H9 (cell line): Measurements from ENCODE around the gene CPO. TPM values are rescaled to one million over a fixed set of nuclear protein-coding genes. Genes with fewer than 3 reads are reported as not detected.

ENCODE experiments used
- DNase-seq: peaks from one replicate; pipeline ENCODE4 v3.0.0-alpha.2; 2017
- H2AFZ ChIP-seq: one replicate; pipeline ENCODE4 v1.6.1; 2013; ENCODE audit warnings: mild to moderate bottlenecking, low read length, control low read depth, moderate library complexity
- H2AK5ac ChIP-seq: 2 replicates; pipeline ENCODE4 v1.6.1; 2013; ENCODE audit warnings: low read length, control low read depth, mixed read lengths; ENCODE audit not compliant: insufficient read length
- H2BK120ac ChIP-seq: one replicate; pipeline ENCODE4 v1.6.1; 2013; ENCODE audit warnings: low read depth, mild to moderate bottlenecking, low read length, control low read depth, inconsistent platforms; ENCODE audit not compliant: poor library complexity, severe bottlenecking
- H2BK12ac ChIP-seq: 2 replicates; pipeline ENCODE4 v1.6.1; 2013; ENCODE audit warnings: low read length, control low read depth, mixed read lengths, low read depth; ENCODE audit not compliant: insufficient read length
- H2BK15ac ChIP-seq: 2 replicates; pipeline ENCODE4 v1.6.1; 2013; ENCODE audit warnings: low read depth, low read length, control low read depth
- H2BK20ac ChIP-seq: one replicate; pipeline ENCODE4 v1.6.1; 2013; ENCODE audit warnings: low read depth, mild to moderate bottlenecking, low read length, control low read depth, inconsistent platforms; ENCODE audit not compliant: poor library complexity, severe bottlenecking
- H2BK5ac ChIP-seq: 2 replicates; pipeline ENCODE4 v1.6.1; 2013; ENCODE audit warnings: low read length, control low read depth, mixed read lengths; ENCODE audit not compliant: insufficient read length
- H3K14ac ChIP-seq: 2 replicates; pipeline ENCODE4 v1.6.1; 2013; ENCODE audit warnings: low read length, control low read depth; ENCODE audit not compliant: insufficient read depth
- H3K18ac ChIP-seq: 2 replicates; pipeline ENCODE4 v1.6.1; 2013; ENCODE audit warnings: low read depth, mild to moderate bottlenecking, mixed read lengths, low read length, control low read depth; ENCODE audit not compliant: insufficient read length
- H3K23ac ChIP-seq: 2 replicates; pipeline ENCODE4 v1.6.1; 2013; ENCODE audit warnings: low read length, control low read depth, mixed read lengths, low read depth; ENCODE audit not compliant: insufficient read length
- H3K23me2 ChIP-seq: 2 replicates; pipeline ENCODE4 v1.6.1; 2013; ENCODE audit warnings: low read depth, mild to moderate bottlenecking, mixed read lengths, low read length, control low read depth; ENCODE audit not compliant: insufficient read length, poor library complexity, severe bottlenecking
- H3K27ac ChIP-seq: 2 replicates; pipeline ENCODE4 v1.5.1; 2013; ENCODE audit warnings: low read length, control low read depth, mixed read lengths, low read depth; ENCODE audit not compliant: insufficient read length
- H3K27me3 ChIP-seq: 2 replicates; pipeline ENCODE4 v1.6.1; 2013; ENCODE audit warnings: low read length, control low read depth, inconsistent platforms; ENCODE audit not compliant: insufficient read depth
- H3K4ac ChIP-seq: 2 replicates; pipeline ENCODE4 v1.6.1; 2013; ENCODE audit warnings: low read depth, mild to moderate bottlenecking, control low read depth, inconsistent platforms, low read length, moderate library complexity
- H3K4me1 ChIP-seq: 2 replicates; pipeline ENCODE4 v1.6.1; 2013; ENCODE audit warnings: low read length, control low read depth, inconsistent platforms; ENCODE audit not compliant: insufficient read depth
- H3K4me2 ChIP-seq: 2 replicates; pipeline ENCODE4 v1.6.1; 2013; ENCODE audit warnings: low read length, control low read depth, mixed read lengths; ENCODE audit not compliant: insufficient read length, insufficient read depth
- H3K56ac ChIP-seq: 2 replicates; pipeline ENCODE4 v1.6.1; 2013; ENCODE audit warnings: low read depth, mild to moderate bottlenecking, mixed read lengths, low read length, control low read depth; ENCODE audit not compliant: insufficient read length
- H3K79me1 ChIP-seq: 2 replicates; pipeline ENCODE4 v1.6.1; 2013; ENCODE audit warnings: low read depth, mild to moderate bottlenecking, moderate library complexity, low read length, control low read depth, inconsistent platforms; ENCODE audit not compliant: insufficient read depth, poor library complexity, severe bottlenecking
- H3K79me2 ChIP-seq: 2 replicates; pipeline ENCODE4 v1.6.1; 2013; ENCODE audit warnings: low read length, control low read depth, inconsistent platforms; ENCODE audit not compliant: insufficient read depth
- H3K9ac ChIP-seq: 2 replicates; pipeline ENCODE4 v1.6.1; 2013; ENCODE audit warnings: low read length, control low read depth, mixed read lengths; ENCODE audit not compliant: insufficient read length; ENCODE audit errors: extremely low read depth
- H3K9me3 ChIP-seq: one replicate; pipeline ENCODE4 v1.6.1; 2013; ENCODE audit warnings: low read depth, low read length, inconsistent platforms; ENCODE audit not compliant: control insufficient read depth
- H3T11ph ChIP-seq: one replicate; pipeline ENCODE4 v1.6.1; 2013; ENCODE audit warnings: mild to moderate bottlenecking, low read length, control low read depth, inconsistent platforms
- H4K20me1 ChIP-seq: one replicate; pipeline ENCODE4 v1.6.1; 2013; ENCODE audit not compliant: control insufficient read depth, insufficient read length, insufficient read depth
- H4K5ac ChIP-seq: 2 replicates; pipeline ENCODE4 v1.6.1; 2013; ENCODE audit warnings: low read depth, mild to moderate bottlenecking, mixed read lengths, low read length, control low read depth; ENCODE audit not compliant: insufficient read length
- H4K8ac ChIP-seq: replicated peaks from 2 replicates; pipeline ENCODE4 v1.6.1; 2013; ENCODE audit warnings: low read length, control low read depth, mixed read lengths, low read depth; ENCODE audit not compliant: insufficient read length
- H4K91ac ChIP-seq: 2 replicates; pipeline ENCODE4 v1.6.1; 2013; ENCODE audit warnings: low read depth, mild to moderate bottlenecking, moderate library complexity, mixed read lengths, low read length, control low read depth; ENCODE audit not compliant: insufficient read length
- H3K27ac Mint-ChIP-seq, 3 experiments: 2 replicates in 2 of 3; 3 replicates in 1 of 3; pipeline ENCODE4 v1.8.0; 2020 to 2021; ENCODE audit warnings: mixed read lengths in 3 of 3, mild to moderate bottlenecking in 1 of 3, moderate library complexity in 1 of 3
- H3K27me3 Mint-ChIP-seq: 2 replicates; pipeline ENCODE4 v1.8.0; 2021; ENCODE audit warnings: low read depth, mild to moderate bottlenecking, moderate library complexity, mixed read lengths
- H3K36me3 Mint-ChIP-seq, 3 experiments: 2 replicates in 2 of 3; 3 replicates in 1 of 3; pipeline ENCODE4 v1.8.0; 2020 to 2021; ENCODE audit warnings: low read depth in 3 of 3, mixed read lengths in 3 of 3; ENCODE audit not compliant: insufficient read depth in 1 of 3
- H3K4me1 Mint-ChIP-seq, 2 experiments: 2 replicates each; pipeline ENCODE4 v1.8.0; 2020; ENCODE audit warnings: mixed read lengths in 2 of 2
- H3K4me3 Mint-ChIP-seq, 2 experiments: 2 replicates in 1 of 2; 3 replicates in 1 of 2; pipeline ENCODE4 v1.8.0; 2020 to 2021; ENCODE audit warnings: mild to moderate bottlenecking in 2 of 2, mixed read lengths in 2 of 2, moderate library complexity in 1 of 2
- H3K9me3 Mint-ChIP-seq, 2 experiments: 2 replicates in 1 of 2; 3 replicates in 1 of 2; pipeline ENCODE4 v1.8.0; 2020; ENCODE audit warnings: mild to moderate bottlenecking in 2 of 2, mixed read lengths in 2 of 2, moderate library complexity in 1 of 2
- CTCF ChIP-seq: fragments of 200-600 bp; sonication (generic); conservative IDR thresholded peaks from 3 replicates; pipeline ENCODE4 v1.8.0; 2021; ENCODE audit warnings: antibody characterized with exemption, mild to moderate bottlenecking
- WGBS: extraction: QIAGEN DNeasy Blood & Tissue Kit; methylation state at CpG from one replicate; pipeline ENCODE4 v1.1.7; 2013; ENCODE audit warnings: missing lambda C conversion rate, low lambda C conversion rate, mixed read lengths; ENCODE audit not compliant: insufficient read length; ENCODE audit errors: extremely low coverage; 5-methylcytosine and 5-hydroxymethylcytosine counted together
- total RNA-seq: library from RNA; stranded (reverse); gene quantifications from 2 replicates; pipeline ENCODE4 v1.2.1, GENCODE V29; 2021

CPO gene
- total RNA-seq, 1 experiment from 2014 or later = 0.68 TPM

DNA sequence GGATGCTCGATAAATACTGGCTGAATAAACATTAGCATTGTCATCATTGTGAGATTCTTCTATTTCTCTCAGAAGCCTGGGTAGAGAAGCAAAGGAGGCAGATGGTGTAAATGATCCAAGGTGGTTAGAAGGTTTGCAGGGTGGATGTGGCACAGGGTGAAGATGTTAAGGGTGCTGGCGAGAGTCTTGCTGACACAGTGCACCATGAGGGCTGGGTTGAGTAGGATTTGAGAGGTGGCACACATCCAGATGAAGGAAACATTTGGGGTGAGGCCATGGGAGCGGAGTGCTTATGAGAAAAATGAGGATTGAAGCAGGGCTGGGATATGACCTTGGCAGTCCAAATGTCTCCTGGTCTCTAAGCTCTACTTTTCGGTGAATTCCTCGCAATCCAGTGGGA lies 17.8 kb upstream of the CPO start:
- no peak overlapping the region for H4K8ac ChIP-seq
- no peaks in the 10 kb centered on the region for H3K27me3 ChIP-seq
- Mint-ChIP-seq H3K36me3 (no peaks in the 10 kb centered on the region; a peak in 1 of 7 replicates), H3K4me1 (peaks cover 8 to 12% of the 10 kb centered on the region in 2 experiments), H3K9me3 (no peaks in the 10 kb centered on the region), H3K27me3 (no peaks in the 10 kb centered on the region), H3K27ac (no peak overlapping the region; a peak in 1 of 7 replicates), H3K4me3 (no peak overlapping the region)
- no CpG with 5 or more reads among the region's 5 CpGs for WGBS
- H2AK5ac ChIP-seq = no peak overlapping the region
- no peak overlapping the region for H3K18ac ChIP-seq
- H3K9me3 ChIP-seq = no peaks in the 10 kb centered on the region
- H3K14ac ChIP-seq = no peak overlapping the region
- no peak overlapping the region for H3K4ac ChIP-seq
- no peak overlapping the region for H2BK120ac ChIP-seq
- H4K91ac ChIP-seq = no peak overlapping the region
- no peak overlapping the region for H3K4me2 ChIP-seq
- H2BK20ac ChIP-seq = no peak overlapping the region
- no peak for TF ChIP-seq CTCF
- H2AFZ ChIP-seq = no peak overlapping the region
- no peak overlapping the region for H2BK12ac ChIP-seq
- no peaks in the 10 kb centered on the region for H3K23me2 ChIP-seq
- H3K79me2 ChIP-seq = no peaks in the 10 kb centered on the region
- no peak for DNase-seq
- H2BK15ac ChIP-seq = no peak overlapping the region
- H3T11ph ChIP-seq = no peak overlapping the region
- H3K79me1 ChIP-seq = no peaks in the 10 kb centered on the region
- no peak overlapping the region for H2BK5ac ChIP-seq
- H4K5ac ChIP-seq = no peak overlapping the region
- no peak overlapping the region for H3K56ac ChIP-seq
- no peak overlapping the region for H3K27ac ChIP-seq
- no peak overlapping the region for H3K23ac ChIP-seq
- no peaks in the 10 kb centered on the region for H4K20me1 ChIP-seq
- no peaks in the 10 kb centered on the region for H3K4me1 ChIP-seq
- H3K9ac ChIP-seq = no peak overlapping the region
